ENCODE data around the gene TFF2.

- TF ChIP-seq INSM2 (tag by site-specific recombination; IDR thresholded peaks at IDR 0.05) (no peak), ZNF280C (tag by site-specific recombination; IDR thresholded peaks at IDR 0.05) (no peak), CTCF (tag by site-specific recombination; IDR thresholded peaks at IDR 0.05) (no peak), ZNF174 (tag by site-specific recombination; IDR thresholded peaks at IDR 0.05) (no peak), PBX3 (CRISPR knock-in tag; IDR thresholded peaks at IDR 0.05) (no peak)
Observed at GRCh38 chr21:42387843-42388340, 37.1 kb upstream of the TFF2 start.

All from HEK293 (cell line).